Retinal pigment epithelial cell (primary cell): ENCODE measurements around the gene PRDX1.
A peak's percentile ranks its signal among the peaks of the same experiment; 100 is the strongest.

ENCODE experiments used
- DNase-seq: peaks from one replicate; pipeline ENCODE4 v3.0.0-alpha.2; 2010; ENCODE audit warnings: low read depth
- H3K4me3 ChIP-seq: 2 replicates; pipeline ENCODE4 v1.5.1; 2011; ENCODE audit warnings: mild to moderate bottlenecking, low read length, control low read depth, moderate library complexity
- TF ChIP-seq, protein P1 (sequence below): conservative IDR thresholded peaks from 2 replicates; pipeline ENCODE4 v1.5.1; 2011; ENCODE audit warnings: low read depth, low read length, control low read depth, inconsistent platforms

PRDX1 gene

DNA sequence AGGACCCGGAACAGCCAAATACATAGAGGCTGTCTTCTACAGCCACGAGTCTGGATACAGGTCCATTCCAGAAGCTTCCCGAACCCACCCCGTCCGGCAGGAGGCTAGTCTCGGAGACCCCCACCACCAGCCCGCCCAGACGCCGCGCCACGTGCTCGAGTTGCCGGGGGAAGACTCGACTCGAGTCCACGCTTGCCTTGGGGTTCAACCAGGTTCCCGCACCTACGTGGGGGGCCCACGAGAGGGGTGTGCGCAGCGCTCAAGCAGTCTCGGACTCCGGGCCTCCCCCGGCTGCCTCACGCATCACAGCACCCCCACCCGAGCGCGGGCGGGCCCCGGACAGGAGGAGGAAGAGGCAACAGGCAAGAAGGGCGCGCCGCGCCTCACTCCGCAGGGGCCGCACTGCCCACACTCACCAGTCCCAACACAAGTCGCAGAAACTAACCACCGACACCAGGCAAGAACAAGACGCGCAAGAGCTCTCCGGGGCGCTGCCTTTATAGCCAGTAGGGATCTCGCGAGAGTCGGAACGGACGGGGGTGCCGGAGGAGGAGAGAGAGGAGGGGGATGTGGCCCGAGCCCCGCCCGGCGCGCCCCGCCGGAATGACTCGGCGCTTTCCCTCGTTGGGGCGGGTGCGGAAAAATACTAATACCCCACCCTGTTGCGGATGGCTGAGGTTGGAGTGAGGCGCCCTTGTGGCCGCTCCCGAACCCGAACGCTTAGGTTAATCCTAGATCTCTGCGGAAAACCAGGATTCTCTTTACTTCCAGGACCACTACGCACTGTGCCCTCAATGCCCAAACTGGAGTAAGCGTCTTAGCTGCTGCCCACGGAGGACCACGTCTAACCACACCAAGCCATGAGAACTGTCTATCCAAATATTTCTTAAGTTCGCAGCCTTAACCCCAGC is at the start of gene PRDX1:
PRDX1 (minus strand) TSS at position 472 of the 911 bp plus-strand sequence. CDS start 2,841 bp downstream, outside the sequence.
- peak within 1 kb of the TSS; percentile 90 for H3K4me3 ChIP-seq
- TF ChIP-seq, protein P1, sequence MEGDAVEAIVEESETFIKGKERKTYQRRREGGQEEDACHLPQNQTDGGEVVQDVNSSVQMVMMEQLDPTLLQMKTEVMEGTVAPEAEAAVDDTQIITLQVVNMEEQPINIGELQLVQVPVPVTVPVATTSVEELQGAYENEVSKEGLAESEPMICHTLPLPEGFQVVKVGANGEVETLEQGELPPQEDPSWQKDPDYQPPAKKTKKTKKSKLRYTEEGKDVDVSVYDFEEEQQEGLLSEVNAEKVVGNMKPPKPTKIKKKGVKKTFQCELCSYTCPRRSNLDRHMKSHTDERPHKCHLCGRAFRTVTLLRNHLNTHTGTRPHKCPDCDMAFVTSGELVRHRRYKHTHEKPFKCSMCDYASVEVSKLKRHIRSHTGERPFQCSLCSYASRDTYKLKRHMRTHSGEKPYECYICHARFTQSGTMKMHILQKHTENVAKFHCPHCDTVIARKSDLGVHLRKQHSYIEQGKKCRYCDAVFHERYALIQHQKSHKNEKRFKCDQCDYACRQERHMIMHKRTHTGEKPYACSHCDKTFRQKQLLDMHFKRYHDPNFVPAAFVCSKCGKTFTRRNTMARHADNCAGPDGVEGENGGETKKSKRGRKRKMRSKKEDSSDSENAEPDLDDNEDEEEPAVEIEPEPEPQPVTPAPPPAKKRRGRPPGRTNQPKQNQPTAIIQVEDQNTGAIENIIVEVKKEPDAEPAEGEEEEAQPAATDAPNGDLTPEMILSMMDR, result no peak

DNA sequence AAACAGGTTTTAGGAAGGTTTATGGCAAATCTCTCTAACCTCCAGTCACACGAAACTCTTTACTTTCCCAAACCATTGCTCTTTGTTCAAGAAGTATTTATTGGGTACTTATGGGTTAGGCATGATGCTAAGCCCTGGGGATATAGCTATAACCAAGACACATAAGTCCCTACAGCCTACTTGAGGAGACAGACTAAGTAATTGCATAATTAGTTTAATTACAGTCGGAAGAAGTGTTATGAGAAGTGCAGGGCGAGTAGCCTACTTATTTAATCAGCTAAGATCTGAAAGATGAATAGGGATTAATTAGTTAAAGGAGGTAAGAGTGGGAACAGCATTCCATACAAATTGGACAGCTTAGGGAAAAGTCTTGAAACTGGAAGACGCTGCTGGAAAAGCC is 48.9 kb upstream of the PRDX1 start:
- DNase-seq, result no peak
- no peak overlapping the region for H3K4me3 ChIP-seq
- TF ChIP-seq, protein P1, result no peak

More for the DNA sequence above, at the start of gene PRDX1:
- DNase-seq, result peak; percentile 78

DNA sequence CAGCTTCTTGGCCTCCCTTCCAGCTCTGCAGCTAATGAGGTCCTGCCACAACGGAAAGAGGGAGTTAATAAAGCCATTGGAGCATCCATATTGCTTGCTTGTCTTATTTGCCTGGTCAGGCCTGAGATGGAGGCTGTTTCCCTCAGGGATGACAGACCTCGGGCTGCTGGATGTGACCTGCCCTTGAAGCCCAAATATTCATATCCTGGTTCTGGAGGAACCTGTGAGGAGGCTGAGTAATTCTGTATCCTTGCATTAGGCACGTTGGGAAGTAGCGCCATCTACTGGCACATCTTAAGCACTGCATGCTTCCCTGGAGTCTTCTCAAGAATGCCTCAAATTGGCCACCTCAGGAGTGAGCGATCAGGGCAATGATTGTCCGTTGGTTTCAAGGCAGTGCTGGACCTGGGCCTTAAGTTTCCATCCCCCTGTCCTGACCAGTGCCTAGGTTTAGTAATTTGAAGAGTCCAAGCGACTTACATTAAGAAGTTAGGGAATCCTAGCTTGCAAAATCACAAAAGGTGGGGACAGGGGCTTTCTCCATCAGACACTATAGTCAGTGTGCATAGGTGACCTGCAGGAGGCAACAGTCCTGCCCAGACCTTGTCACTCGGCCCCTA is 48.4 kb upstream of the PRDX1 start:
- H3K4me3 ChIP-seq, result no peak overlapping the region
- no peak for DNase-seq
- TF ChIP-seq, protein P1, result peak; percentile 99

DNA sequence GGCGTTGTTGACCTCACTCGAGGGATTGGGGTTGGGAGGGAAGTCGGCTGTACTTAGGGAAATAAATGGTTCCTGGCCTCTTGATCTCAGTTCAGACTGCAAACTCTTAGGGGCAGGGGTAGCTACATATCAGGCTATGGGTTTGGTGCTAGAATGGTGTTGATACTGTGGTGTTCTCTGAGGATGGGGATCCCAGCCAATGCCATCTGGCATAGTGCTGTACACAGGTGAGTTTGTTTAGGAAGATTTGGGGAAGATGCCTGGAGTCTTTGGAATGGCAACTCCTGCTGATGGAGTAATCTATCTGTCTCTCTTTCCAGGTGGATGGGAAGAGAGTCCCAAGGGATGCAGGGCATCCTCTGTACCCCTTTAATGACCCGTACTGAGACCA is 47.9 kb upstream of the PRDX1 start:
- no peak for DNase-seq
- no peak overlapping the region for H3K4me3 ChIP-seq
- TF ChIP-seq, protein P1, result no peak

DNA sequence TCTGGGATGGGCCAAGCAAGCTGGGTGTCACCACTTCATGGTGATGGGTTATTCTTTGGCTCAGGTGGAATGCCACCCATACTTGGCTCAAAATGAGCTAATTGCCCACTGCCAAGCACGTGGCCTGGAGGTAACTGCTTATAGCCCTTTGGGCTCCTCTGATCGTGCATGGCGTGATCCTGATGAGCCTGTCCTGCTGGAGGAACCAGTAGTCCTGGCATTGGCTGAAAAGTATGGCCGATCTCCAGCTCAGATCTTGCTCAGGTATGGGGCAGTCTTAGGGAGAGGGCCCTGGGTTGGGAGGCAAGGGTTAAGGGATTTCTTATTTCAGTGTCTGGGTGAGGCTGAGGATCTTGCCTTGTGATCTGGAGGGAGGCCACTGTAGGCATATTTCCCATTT is 46.7 kb upstream of the PRDX1 start:
- no peak overlapping the region for H3K4me3 ChIP-seq
- no peak for DNase-seq
- TF ChIP-seq, protein P1, result no peak

DNA sequence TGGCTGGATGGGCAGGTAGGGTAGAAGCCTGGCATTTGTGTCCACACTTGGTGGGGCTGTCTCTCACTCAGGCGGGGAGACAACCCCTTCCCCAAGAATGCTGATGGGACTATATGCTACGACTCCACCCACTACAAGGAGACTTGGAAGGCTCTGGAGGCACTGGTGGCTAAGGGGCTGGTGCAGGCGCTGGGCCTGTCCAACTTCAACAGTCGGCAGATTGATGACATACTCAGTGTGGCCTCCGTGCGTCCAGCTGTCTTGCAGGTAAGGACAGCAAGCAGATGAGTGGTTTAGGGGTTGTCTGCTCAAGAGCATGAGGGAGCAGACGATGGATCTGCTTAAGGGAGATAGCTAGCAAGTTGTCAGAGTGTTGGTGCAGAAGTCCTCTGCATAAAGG is 46.2 kb upstream of the PRDX1 start:
- no peak overlapping the region for H3K4me3 ChIP-seq
- DNase-seq, result no peak
- TF ChIP-seq, protein P1, result no peak

DNA sequence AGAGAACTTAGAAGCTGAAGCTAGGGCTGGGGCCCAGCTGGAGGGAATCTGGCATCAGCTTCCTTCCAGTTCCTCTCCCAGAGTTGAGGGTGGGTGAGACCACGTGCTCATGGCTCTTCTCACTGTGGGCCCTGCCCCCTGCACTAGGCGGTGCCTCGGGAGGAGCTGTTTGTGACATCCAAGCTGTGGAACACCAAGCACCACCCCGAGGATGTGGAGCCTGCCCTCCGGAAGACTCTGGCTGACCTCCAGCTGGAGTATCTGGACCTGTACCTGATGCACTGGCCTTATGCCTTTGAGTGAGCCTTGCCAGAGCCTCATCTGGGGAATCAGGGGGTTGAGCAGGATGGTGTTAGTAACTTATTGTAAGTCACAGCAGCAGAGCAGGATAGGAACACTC is 45.0 kb upstream of the PRDX1 start:
- H3K4me3 ChIP-seq, result no peak overlapping the region
- DNase-seq, result no peak
- TF ChIP-seq, protein P1, result no peak
